ENCODE data around the gene CAVIN2. TPM values are rescaled to one million over a fixed set of nuclear protein-coding genes. Genes with fewer than 3 reads are reported as not detected.

Gene CAVIN2
- total RNA-seq, 1 donor from 2014 or later = not detected

- Mint-ChIP-seq H3K4me3 (no peak overlapping the region), H3K27me3 (peaks cover 28% of the 10 kb centered on the region), H3K4me1 (no peaks in the 10 kb centered on the region), H3K36me3 (ENCODE audit: low read depth) (no peaks in the 10 kb centered on the region), H3K27ac (no peak overlapping the region), H3K9me3 (no peaks in the 10 kb centered on the region)
- DNase-seq = no peak
- intact Hi-C loops (cut with micrococcal nuclease) = no loop called here
Measured at GRCh38 chr2:191856111-191856876, 9.4 kb upstream of the CAVIN2 start.

- intact Hi-C loops (cut with micrococcal nuclease) = no loop called here
- Mint-ChIP-seq H3K4me3 (no peak overlapping the region), H3K27me3 (peaks cover 27% of the 10 kb centered on the region), H3K27ac (no peak overlapping the region), H3K4me1 (no peaks in the 10 kb centered on the region), H3K36me3 (ENCODE audit: low read depth) (no peaks in the 10 kb centered on the region), H3K9me3 (no peaks in the 10 kb centered on the region)
- DNase-seq = no peak
Measured at GRCh38 chr2:191855382-191855781, 8.5 kb upstream of the CAVIN2 start.

- DNase-seq = no peak
- Mint-ChIP-seq H3K27me3 (peaks cover 30% of the 10 kb centered on the region), H3K27ac (no peak overlapping the region), H3K4me1 (no peaks in the 10 kb centered on the region), H3K9me3 (no peaks in the 10 kb centered on the region), H3K36me3 (ENCODE audit: low read depth) (no peaks in the 10 kb centered on the region), H3K4me3 (no peak overlapping the region)
- intact Hi-C loops (cut with micrococcal nuclease) = no loop called here
Measured at GRCh38 chr2:191854382-191855372, 7.8 kb upstream of the CAVIN2 start.

- intact Hi-C loops (cut with micrococcal nuclease) = no loop called here
- H3K9me3 Mint-ChIP-seq = no peaks in the 10 kb centered on the region
- no peaks in the 10 kb centered on the region for H3K4me1 Mint-ChIP-seq
- H3K27me3 Mint-ChIP-seq = peaks cover 30% of the 10 kb centered on the region
- no peak overlapping the region for H3K27ac Mint-ChIP-seq
- H3K36me3 Mint-ChIP-seq (ENCODE audit: low read depth) = no peaks in the 10 kb centered on the region
- no peak for DNase-seq
- no peak overlapping the region for H3K4me3 Mint-ChIP-seq
Measured at GRCh38 chr2:191853843-191854242, 7.0 kb upstream of the CAVIN2 start.

- intact Hi-C loops (cut with micrococcal nuclease) = no loop called here
- no peak overlapping the region for H3K4me3 Mint-ChIP-seq
- H3K27ac Mint-ChIP-seq = no peak overlapping the region
- H3K9me3 Mint-ChIP-seq = no peaks in the 10 kb centered on the region
- DNase-seq = no peak
- H3K4me1 Mint-ChIP-seq = no peaks in the 10 kb centered on the region
- H3K27me3 Mint-ChIP-seq = peaks cover 48% of the 10 kb centered on the region
- no peaks in the 10 kb centered on the region for H3K36me3 Mint-ChIP-seq (ENCODE audit: low read depth)
Measured at GRCh38 chr2:191851158-191851557, 4.3 kb upstream of the CAVIN2 start.

GRCh38 chr2:191848771-191849767, 2.2 kb upstream of the CAVIN2 start:
- intact Hi-C loops (cut with micrococcal nuclease) = no loop called here
- Mint-ChIP-seq H3K36me3 (ENCODE audit: low read depth) (no peaks in the 10 kb centered on the region), H3K27ac (no peak overlapping the region), H3K4me1 (no peaks in the 10 kb centered on the region), H3K9me3 (no peaks in the 10 kb centered on the region), H3K4me3 (no peak overlapping the region), H3K27me3 (peaks cover 61% of the 10 kb centered on the region)
- DNase-seq = no peak

- H3K27ac Mint-ChIP-seq = no peak overlapping the region
- H3K36me3 Mint-ChIP-seq (ENCODE audit: low read depth) = no peaks in the 10 kb centered on the region
- H3K4me3 Mint-ChIP-seq = no peak overlapping the region
- intact Hi-C loops (cut with micrococcal nuclease) = no loop called here
- H3K4me1 Mint-ChIP-seq = no peaks in the 10 kb centered on the region
- DNase-seq = no peak
- peaks cover 60% of the 10 kb centered on the region for H3K27me3 Mint-ChIP-seq
- no peaks in the 10 kb centered on the region for H3K9me3 Mint-ChIP-seq
Measured at GRCh38 chr2:191847764-191848163, 876 bp upstream of the CAVIN2 start.

- intact Hi-C loops (cut with micrococcal nuclease) = no loop called here
- no peaks in the 10 kb centered on the region for H3K36me3 Mint-ChIP-seq (ENCODE audit: low read depth)
- no peak overlapping the region for H3K27ac Mint-ChIP-seq
- H3K27me3 Mint-ChIP-seq = peaks cover 57% of the 10 kb centered on the region
- no peak overlapping the region for H3K4me3 Mint-ChIP-seq
- no peaks in the 10 kb centered on the region for H3K4me1 Mint-ChIP-seq
- no peak for DNase-seq
- H3K9me3 Mint-ChIP-seq = no peaks in the 10 kb centered on the region
Measured at GRCh38 chr2:191845876-191846514, 893 bp downstream of the CAVIN2 start.

- intact Hi-C loops (cut with micrococcal nuclease) = no loop called here
- no peaks in the 10 kb centered on the region for H3K36me3 Mint-ChIP-seq (ENCODE audit: low read depth)
- no peak overlapping the region for H3K4me3 Mint-ChIP-seq
- no peaks in the 10 kb centered on the region for H3K4me1 Mint-ChIP-seq
- H3K27ac Mint-ChIP-seq = no peak overlapping the region
- no peak for DNase-seq
- H3K27me3 Mint-ChIP-seq = peaks cover 63% of the 10 kb centered on the region
- no peaks in the 10 kb centered on the region for H3K9me3 Mint-ChIP-seq
Measured at GRCh38 chr2:191845248-191845715, 1.6 kb downstream of the CAVIN2 start.

GRCh38 chr2:191844706-191845105, 2.2 kb downstream of the CAVIN2 start:
- Mint-ChIP-seq H3K4me3 (no peak overlapping the region), H3K36me3 (ENCODE audit: low read depth) (no peaks in the 10 kb centered on the region), H3K9me3 (no peaks in the 10 kb centered on the region), H3K27ac (no peak overlapping the region), H3K27me3 (peaks cover 62% of the 10 kb centered on the region), H3K4me1 (no peaks in the 10 kb centered on the region)
- intact Hi-C loops (cut with micrococcal nuclease) = no loop called here
- no peak for DNase-seq

GRCh38 chr2:191840921-191841320, 6.0 kb downstream of the CAVIN2 start:
- no peaks in the 10 kb centered on the region for H3K9me3 Mint-ChIP-seq
- H3K4me1 Mint-ChIP-seq = peaks cover 1% of the 10 kb centered on the region

GRCh38 chr2:191839918-191840804, 6.7 kb downstream of the CAVIN2 start:
- Mint-ChIP-seq H3K9me3 (no peaks in the 10 kb centered on the region), H3K27me3 (peaks cover 42% of the 10 kb centered on the region), H3K27ac (no peak overlapping the region), H3K36me3 (ENCODE audit: low read depth) (no peaks in the 10 kb centered on the region), H3K4me1 (peaks cover 1% of the 10 kb centered on the region), H3K4me3 (no peak overlapping the region)
- DNase-seq = no peak
- intact Hi-C loops (cut with micrococcal nuclease) = no loop called here

More at GRCh38 chr2:191840921-191841320, 6.0 kb downstream of the CAVIN2 start:
- Mint-ChIP-seq H3K36me3 (ENCODE audit: low read depth) (no peaks in the 10 kb centered on the region), H3K27me3 (peaks cover 48% of the 10 kb centered on the region), H3K4me3 (no peak overlapping the region), H3K27ac (no peak overlapping the region)
- no peak for DNase-seq
- intact Hi-C loops (cut with micrococcal nuclease) = no loop called here
